HG02642 (cell line): ENCODE results near the gene TOX3.

Source experiments
- ATAC-seq: cut with Tn5 transposase; IDR thresholded peaks from one replicate; pipeline ENCODE4 v1.9.1; 2021; ENCODE audit warnings: mild to moderate bottlenecking; ENCODE audit not compliant: unreplicated experiment, poor library complexity

The TOX3 gene

GRCh38 chr16:52540910-52541309, 6.0 kb downstream of the TOX3 start:
- no peak for ATAC-seq

- no peak for ATAC-seq
Observed at GRCh38 chr16:52539191-52539590, 7.8 kb downstream of the TOX3 start.

GRCh38 chr16:52538511-52538910, 8.4 kb downstream of the TOX3 start:
- ATAC-seq, result no peak

GRCh38 chr16:52537516-52537915, 9.4 kb downstream of the TOX3 start:
- no peak for ATAC-seq

GRCh38 chr16:52535076-52535475, 11.9 kb downstream of the TOX3 start:
- no peak for ATAC-seq

- ATAC-seq, result no peak
Observed at GRCh38 chr16:52533296-52533695, 13.6 kb downstream of the TOX3 start.

GRCh38 chr16:52532384-52532783, 14.6 kb downstream of the TOX3 start:
- no peak for ATAC-seq

- no peak for ATAC-seq
Observed at GRCh38 chr16:52529226-52529625, 17.7 kb downstream of the TOX3 start.

- ATAC-seq, result no peak
Observed at GRCh38 chr16:52528393-52529065, 18.4 kb downstream of the TOX3 start.

GRCh38 chr16:52526830-52527229, 20.1 kb downstream of the TOX3 start:
- no peak for ATAC-seq

GRCh38 chr16:52526116-52526828, 20.7 kb downstream of the TOX3 start:
- ATAC-seq, result no peak

- ATAC-seq, result no peak
Observed at GRCh38 chr16:52521570-52521969, 25.4 kb downstream of the TOX3 start.

GRCh38 chr16:52518884-52519283, 28.1 kb downstream of the TOX3 start:
- no peak for ATAC-seq

GRCh38 chr16:52515068-52515671, 31.8 kb downstream of the TOX3 start:
- no peak for ATAC-seq

- ATAC-seq, result no peak
Observed at GRCh38 chr16:52512297-52512987, 34.5 kb downstream of the TOX3 start.

- no peak for ATAC-seq
Observed at GRCh38 chr16:52501746-52502145, 45.2 kb downstream of the TOX3 start.

- no peak for ATAC-seq
Observed at GRCh38 chr16:52500963-52501362, 46.0 kb downstream of the TOX3 start.

- ATAC-seq, result no peak
Observed at GRCh38 chr16:52499060-52499440, 47.9 kb downstream of the TOX3 start.

GRCh38 chr16:52498328-52499059, 48.4 kb downstream of the TOX3 start:
- no peak for ATAC-seq

- ATAC-seq, result no peak
Observed at GRCh38 chr16:52497067-52497816, 49.7 kb downstream of the TOX3 start.
